Tibial artery (tissue), 4 donors: ENCODE data around the gene AKAP6.

Experiments
- DNase-seq, 2 donors: peaks; one replicate each; pipeline ENCODE4 v3.0.0-alpha.2; 2019
- H3K27ac ChIP-seq, 2 donors: fragments of 200-600 bp; sonication (generic) in 1 of 2; 1 replicate in 1 of 2; 2 replicates in 1 of 2; pipeline ENCODE4 v1.5.1; 2018 to 2019; ENCODE audit warnings: mild to moderate bottlenecking in 1 of 2
- H3K27me3 ChIP-seq, 2 donors: fragments of 200-600 bp; sonication (generic) in 1 of 2; one replicate each; pipeline versions ENCODE4 v1.5.1 to v1.6.0; 2016 to 2019
- H3K36me3 ChIP-seq, 3 donors: fragments of 200-600 bp; sonication (generic) in 2 of 3; one replicate each; pipeline ENCODE4 v1.5.1; 2016 to 2019; ENCODE audit warnings: mild to moderate bottlenecking in 2 of 3
- H3K4me1 ChIP-seq, 4 donors: fragments of 200-600 bp; sonication (generic) in 2 of 4; 1 replicate in 3 of 4; 2 replicates in 1 of 4; pipeline ENCODE4 v1.5.1; 2016 to 2019
- H3K4me3 ChIP-seq, 2 donors: fragments of 200-600 bp; sonication (generic) in 1 of 2; 1 replicate in 1 of 2; 2 replicates in 1 of 2; pipeline ENCODE4 v1.5.1; 2018 to 2019; ENCODE audit warnings: mild to moderate bottlenecking in 2 of 2
- H3K9me3 ChIP-seq, 3 donors: fragments of 200-600 bp; sonication (generic) in 1 of 3; one replicate each; pipeline ENCODE4 v1.5.1; 2016 to 2019
- CTCF ChIP-seq, 2 experiments: fragments of 200-600 bp in 1 of 2; fragments of 450-650 bp in 1 of 2; IDR thresholded peaks; one replicate each; pipeline ENCODE4 v1.5.1; 2017 to 2019; ENCODE audit warnings: antibody characterized with exemption in 2 of 2, mild to moderate bottlenecking in 1 of 2, moderate library complexity in 1 of 2
- intact Hi-C: fragments of 100-400 bp; cut with DNase I; formaldehyde crosslinking; loops from one replicate; pipeline ENCODE4 v1.15.0; 2023; ENCODE audit warnings: low total_unique reads

AKAP6 gene

GRCh38 chr14:32545095-32545494 lies 216.0 kb downstream of the AKAP6 start:
- Histone ChIP-seq H3K27me3 (no peaks in the 10 kb centered on the region), H3K36me3 (peaks cover 5 to 15% (median 14%) of the 10 kb centered on the region in 3 donors), H3K9me3 (no peaks in the 10 kb centered on the region), H3K4me1 (peaks cover 0 to 63% (median 2%) of the 10 kb centered on the region in 4 donors), H3K4me3 (no peak overlapping the region), H3K27ac (no peak overlapping the region)
- no peak for DNase-seq
- intact Hi-C loops, result no loop called here
- no peak for TF ChIP-seq CTCF (IDR thresholded peaks at IDR 0.05)

- no peak overlapping the region for H3K4me3 ChIP-seq
- H3K27ac ChIP-seq, result no peak overlapping the region
- intact Hi-C loops, result no loop called here
- TF ChIP-seq CTCF (IDR thresholded peaks at IDR 0.05), result no peak
- peaks cover 5 to 15% (median 14%) of the 10 kb centered on the region in 3 donors for H3K36me3 ChIP-seq
- no peak for DNase-seq
- H3K4me1 ChIP-seq, result peaks cover 0 to 62% (median 2%) of the 10 kb centered on the region in 4 donors
- no peaks in the 10 kb centered on the region for H3K27me3 ChIP-seq
- no peaks in the 10 kb centered on the region for H3K9me3 ChIP-seq
Observed at GRCh38 chr14:32545506-32546210, 216.6 kb downstream of the AKAP6 start.

- H3K4me1 ChIP-seq, result peaks cover 0 to 59% (median 2%) of the 10 kb centered on the region in 4 donors
- no peak for TF ChIP-seq CTCF (IDR thresholded peaks at IDR 0.05)
- no peak for DNase-seq
- intact Hi-C loops, result no loop called here
- H3K27ac ChIP-seq, result no peak overlapping the region
- no peaks in the 10 kb centered on the region for H3K27me3 ChIP-seq
- H3K4me3 ChIP-seq, result no peak overlapping the region
- H3K36me3 ChIP-seq, result peaks cover 5 to 15% (median 14%) of the 10 kb centered on the region in 3 donors
- no peaks in the 10 kb centered on the region for H3K9me3 ChIP-seq
Observed at GRCh38 chr14:32546246-32546645, 217.1 kb downstream of the AKAP6 start.

GRCh38 chr14:32552766-32553165 lies 223.7 kb downstream of the AKAP6 start:
- H3K9me3 ChIP-seq, result no peaks in the 10 kb centered on the region
- no peaks in the 10 kb centered on the region for H3K27me3 ChIP-seq
- intact Hi-C loops, result no loop called here
- peaks cover 0 to 20% (median 0%) of the 10 kb centered on the region in 4 donors for H3K4me1 ChIP-seq
- no peak for DNase-seq
- no peak overlapping the region for H3K4me3 ChIP-seq
- no peak overlapping the region for H3K27ac ChIP-seq
- no peaks in the 10 kb centered on the region for H3K36me3 ChIP-seq
- TF ChIP-seq CTCF (IDR thresholded peaks at IDR 0.05), result no peak

- Histone ChIP-seq H3K27ac (no peak overlapping the region), H3K9me3 (no peaks in the 10 kb centered on the region), H3K27me3 (no peaks in the 10 kb centered on the region), H3K4me1 (peaks cover 0 to 35% (median 9%) of the 10 kb centered on the region in 4 donors), H3K36me3 (no peaks in the 10 kb centered on the region), H3K4me3 (no peak overlapping the region)
- TF ChIP-seq CTCF (IDR thresholded peaks at IDR 0.05), result no peak
- intact Hi-C loops, result no loop called here
- DNase-seq, result no peak
Observed at GRCh38 chr14:32559048-32559447, 229.9 kb downstream of the AKAP6 start.
